Stimulated activated CD8-positive, alpha-beta memory T cell treated with anti-CD3 and anti-CD28 coated beads, Interleukin-12 subunit alpha, Interleukin-12 subunit beta, amount 100 ng/mL, for 4 hours (primary cell): ENCODE data around the gene IQGAP1.

Source experiments
- DNase-seq: peaks from one replicate; pipeline ENCODE4 v3.0.0-alpha.2; 2020; ENCODE audit warnings: low read depth

IQGAP1 gene

DNA sequence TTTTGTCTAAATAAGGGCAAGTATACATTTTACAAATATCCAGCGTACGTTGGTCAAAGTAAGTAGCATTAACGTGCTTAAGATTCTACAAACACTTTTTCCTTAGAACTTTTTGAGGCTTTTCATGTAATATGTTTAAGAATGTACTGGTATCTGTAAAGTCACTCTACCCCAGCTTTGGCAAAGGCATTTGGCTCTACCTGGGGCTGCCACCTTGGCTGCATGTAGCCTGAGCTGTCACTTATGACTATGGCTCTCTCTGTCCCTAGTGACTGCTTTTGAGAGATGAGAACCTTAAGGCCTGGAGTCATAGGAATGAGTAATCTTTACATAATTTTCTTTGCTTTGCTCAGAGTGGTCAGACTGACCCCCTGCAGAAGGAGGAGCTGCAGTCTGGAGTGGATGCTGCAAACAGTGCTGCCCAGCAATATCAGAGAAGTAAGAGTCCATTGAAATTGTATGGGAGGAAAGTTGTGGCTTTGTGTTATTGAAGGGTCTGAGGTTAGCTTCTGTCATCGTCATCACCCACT, 61.2 kb downstream of the IQGAP1 start:
- no peak for DNase-seq

DNA sequence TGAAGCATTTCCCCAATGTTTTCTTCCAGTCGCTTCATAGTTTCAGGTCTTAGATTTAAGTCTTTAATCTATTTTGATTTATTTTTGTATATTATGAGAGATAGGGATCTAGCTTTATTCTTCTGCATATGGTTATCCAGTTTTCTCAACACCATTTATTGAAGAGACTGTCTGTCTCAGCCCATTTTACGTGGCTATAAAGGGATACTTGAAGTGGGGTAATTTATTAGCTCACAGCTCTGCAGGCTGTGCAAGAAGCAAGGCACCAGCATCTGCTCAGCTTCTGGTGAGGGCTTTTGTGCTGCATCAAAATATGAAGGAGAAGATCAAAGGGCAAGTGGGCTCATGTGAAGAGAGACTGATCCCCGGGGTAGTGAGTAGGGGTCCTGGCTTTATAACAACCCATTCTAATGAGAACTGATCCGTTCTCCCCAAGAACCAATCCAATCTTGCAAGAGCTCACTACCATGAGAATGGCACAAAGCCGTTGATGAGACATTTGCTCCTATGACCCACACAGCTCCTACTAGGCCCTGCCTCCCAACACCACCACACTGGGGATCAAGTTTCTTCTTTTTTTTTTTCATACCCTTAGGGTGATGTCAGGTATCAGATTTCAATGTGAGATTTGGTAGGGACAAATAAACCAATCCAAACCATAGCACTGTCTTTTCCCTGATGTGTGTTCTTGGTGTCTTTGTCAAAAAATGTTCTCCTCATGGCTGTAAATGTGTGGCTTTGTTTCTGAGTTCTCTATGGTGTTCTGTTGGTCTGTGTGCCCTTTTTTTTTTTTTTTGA, 63.2 kb downstream of the IQGAP1 start:
- no peak for DNase-seq

DNA sequence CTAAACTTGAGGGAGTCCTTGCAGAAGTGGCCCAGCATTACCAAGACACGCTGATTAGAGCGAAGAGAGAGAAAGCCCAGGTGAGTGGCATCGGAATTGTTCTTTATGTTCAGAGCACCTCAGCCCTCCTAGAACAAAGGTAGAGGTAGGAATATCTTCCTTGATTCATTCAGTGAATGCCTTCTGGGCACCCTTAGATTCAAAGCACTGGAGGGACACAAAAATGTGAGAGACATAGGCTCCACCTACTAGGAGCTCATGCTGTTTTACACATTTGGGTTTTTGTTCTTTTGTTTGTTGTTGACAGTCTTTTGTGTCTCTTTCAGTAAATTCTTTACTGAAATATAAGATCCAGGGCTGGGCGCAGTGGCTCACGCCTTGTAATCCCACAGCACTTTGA, 68.2 kb downstream of the IQGAP1 start:
- DNase-seq = no peak

DNA sequence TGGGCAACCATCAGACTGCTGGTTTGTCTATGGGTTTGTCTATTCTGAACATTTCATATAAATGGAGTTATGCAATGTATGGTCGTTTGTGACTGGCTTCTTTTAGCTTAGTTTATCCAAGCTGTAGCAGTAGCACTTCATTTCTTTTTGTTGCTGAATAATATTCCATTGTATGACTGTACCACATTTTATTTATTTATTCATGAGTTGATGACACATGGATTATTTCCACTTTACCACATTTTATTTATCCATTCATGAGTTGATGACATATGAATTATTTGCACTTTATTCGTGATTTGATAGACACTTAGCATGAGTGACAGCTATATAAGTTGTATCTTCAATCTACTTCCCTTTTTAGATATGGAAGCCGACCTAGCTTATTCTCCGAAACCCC, 70.0 kb downstream of the IQGAP1 start:
- DNase-seq = no peak

DNA sequence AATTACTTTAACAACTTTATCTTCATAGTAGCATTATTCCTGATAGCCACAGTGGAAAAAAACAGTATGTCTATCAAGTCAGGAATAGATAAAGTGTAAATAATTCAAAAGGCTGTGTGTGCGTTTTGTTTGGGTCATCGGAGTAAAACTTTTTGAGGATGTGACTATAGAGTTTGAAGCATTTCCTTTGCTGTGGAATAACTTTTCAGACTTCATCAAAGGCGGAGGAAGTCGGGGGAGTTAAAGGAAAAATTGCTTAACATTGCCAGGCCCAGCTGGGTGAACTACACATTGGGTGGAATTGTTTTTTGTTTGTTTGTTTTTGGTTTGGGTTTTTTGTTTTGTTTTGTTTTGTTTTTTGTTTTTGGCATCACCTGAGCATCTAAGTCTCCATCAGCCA, 71.3 kb downstream of the IQGAP1 start:
- no peak for DNase-seq

DNA sequence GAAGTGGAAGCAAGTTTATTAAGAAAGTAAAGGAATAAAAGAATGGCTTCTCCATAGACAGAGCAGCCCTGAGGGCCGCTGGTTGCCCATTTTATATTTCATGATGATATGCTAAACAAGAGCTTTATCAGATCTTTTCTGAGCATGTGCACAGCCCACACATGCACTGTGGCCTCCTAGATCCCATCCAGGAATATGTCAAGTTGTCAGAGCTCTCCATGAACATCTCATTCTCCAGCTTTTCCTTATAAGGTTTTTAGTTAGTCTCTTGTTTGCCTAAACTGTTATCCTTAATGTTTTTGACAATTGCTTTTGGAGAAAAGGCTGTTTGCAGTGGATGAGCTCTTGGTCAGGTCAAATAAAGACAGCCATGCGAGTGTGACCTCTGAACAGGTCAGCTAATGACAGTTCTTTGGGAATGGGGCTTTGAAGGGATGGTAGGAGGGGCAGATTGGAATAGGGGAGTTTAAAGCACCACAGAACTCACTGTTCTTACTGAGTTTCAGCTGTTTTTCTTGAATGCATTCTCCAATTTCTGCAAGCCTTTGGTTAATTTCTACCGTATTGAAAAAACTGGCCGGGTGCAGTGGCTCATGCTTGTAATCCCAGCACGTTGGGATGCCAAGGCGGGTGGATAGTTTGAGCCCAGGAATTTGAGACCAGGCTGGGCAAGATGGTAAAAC, 72.2 kb downstream of the IQGAP1 start:
- no peak for DNase-seq

DNA sequence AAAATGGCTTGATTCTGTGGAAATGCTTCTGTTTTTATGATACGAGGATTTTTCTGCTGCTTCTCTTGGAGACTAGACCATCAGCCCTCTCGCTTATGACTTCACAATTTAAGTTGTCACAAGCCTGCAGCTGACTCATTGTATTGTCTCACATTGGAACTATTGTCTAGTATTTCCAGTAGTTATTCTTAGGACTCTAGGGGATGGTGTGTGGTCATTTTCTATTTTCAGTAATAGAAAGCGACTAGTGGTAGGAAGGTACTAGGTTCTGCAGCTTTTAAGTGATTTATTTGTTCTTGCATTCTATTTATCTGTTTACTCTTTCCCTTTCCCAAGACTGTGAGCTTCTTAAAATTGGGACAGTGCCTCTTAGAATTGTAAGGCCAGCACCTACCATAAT, 75.3 kb downstream of the IQGAP1 start:
- DNase-seq = no peak

DNA sequence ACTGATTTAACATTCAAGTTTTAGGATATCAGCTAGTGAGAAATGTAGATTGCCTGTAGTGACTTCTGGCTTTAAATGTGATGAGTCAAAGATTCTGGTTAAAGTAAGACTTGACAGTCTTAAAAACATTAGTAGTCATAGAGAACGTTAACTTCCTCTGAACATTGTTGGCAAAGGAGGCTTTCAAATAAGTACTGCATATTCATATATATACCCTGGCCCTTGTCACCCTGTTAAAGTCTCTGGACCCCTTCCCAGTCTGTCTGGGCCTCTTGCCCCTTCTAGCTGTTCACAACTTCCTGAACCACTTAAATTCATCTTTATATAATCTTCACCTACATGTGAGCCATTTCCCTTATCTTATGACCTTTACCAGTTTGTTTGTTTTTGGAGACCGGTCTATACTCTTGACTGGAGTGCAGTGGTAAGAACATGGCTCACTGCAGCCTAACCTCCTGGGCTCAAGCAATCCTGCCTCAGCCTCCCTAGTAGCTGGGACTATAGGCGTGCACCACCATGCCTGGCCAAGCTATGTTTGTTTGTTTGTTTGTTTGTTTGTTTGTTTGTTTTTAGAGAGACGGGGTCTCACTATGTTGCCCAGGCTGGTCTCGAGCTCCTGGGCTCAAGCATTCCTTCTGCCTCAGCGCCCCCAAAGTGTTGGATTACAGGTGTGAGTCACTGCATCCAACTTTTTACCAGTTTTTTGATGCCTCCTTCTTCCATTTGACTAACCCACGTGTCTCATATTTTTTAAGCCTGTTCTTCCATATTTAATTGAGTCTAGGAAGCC, 77.3 kb downstream of the IQGAP1 start:
- DNase-seq = no peak

DNA sequence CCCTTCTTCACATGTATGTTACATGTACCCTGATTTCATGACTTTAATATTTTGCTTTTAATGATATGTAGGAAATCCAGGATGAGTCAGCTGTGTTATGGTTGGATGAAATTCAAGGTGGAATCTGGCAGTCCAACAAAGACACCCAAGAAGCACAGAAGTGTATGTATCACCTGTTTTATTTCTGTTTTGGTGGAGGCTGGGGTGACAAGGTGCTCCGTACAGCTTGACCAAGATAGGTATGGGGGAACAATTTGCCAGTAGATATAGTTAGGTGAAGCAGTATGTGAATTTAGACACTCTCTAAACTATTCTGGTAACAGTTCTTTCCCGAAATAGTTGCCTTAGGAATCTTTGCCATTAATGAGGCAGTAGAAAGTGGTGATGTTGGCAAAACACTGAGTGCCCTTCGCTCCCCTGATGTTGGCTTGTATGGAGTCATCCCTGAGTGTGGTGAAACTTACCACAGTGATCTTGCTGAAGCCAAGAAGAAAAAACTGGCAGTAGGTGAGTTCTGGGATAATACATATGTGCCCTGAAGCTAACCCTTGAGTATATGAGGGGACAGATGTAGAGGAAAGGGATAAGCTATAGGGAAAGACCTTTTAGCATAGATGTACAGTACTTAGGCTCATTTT, 78.0 kb downstream of the IQGAP1 start:
- DNase-seq = no peak

DNA sequence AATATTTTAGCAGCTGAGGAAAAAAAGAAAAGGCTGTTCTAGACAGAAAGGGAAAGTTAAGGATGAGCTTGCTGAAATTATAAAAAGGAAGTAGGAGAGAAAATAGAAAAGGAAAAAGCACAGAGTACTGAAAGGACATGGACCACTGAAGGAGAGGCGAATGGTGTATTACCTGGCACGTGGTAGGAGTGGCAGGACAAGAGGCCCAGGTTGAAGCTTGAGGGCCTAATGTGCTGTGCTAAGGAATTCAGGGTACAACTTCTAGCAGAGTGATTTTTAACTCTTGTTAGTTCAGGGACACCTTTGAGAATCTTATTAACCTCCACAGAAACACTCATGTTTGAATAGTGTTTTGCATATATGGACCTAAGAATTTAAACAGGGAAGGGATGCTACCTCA, 81.7 kb downstream of the IQGAP1 start:
- no peak for DNase-seq

DNA sequence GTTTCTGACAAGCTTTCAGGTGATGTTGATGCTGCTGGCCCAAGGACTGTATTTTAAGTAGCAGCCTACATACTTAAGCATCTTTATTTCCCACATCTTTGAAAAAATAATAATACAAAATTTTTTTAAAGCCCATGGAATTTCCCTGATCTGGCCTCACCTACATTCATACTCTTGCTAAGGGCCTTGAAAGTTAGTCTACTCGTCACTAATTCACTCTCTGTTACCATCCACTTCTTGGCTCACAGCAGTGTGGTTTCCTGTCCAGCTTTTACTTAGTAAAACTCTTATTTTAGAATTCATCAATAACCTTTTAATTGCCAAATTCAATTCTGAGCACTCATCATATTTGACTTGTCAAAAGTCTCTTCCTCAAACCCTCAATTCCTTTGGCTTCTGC, 82.4 kb downstream of the IQGAP1 start:
- no peak for DNase-seq

DNA sequence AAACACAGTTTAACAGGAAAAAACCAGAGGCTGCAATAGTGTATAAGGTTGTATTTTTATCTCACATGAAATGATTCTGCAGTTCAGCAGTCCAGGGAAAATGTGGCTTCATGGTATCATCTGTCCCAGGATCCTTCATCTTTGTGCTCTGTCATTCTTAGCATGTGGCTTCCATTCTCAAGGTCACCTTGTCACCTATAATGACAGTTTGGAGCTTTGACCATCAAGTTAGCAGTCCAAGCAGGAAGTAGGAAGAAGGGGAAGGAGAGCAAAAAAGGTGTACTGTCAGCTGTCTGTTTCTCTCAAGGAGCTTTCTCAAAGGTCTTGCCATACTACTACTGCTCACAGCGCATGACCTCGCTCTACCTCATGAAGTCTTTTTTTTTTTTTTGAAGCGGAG, 83.1 kb downstream of the IQGAP1 start:
- no peak for DNase-seq

DNA sequence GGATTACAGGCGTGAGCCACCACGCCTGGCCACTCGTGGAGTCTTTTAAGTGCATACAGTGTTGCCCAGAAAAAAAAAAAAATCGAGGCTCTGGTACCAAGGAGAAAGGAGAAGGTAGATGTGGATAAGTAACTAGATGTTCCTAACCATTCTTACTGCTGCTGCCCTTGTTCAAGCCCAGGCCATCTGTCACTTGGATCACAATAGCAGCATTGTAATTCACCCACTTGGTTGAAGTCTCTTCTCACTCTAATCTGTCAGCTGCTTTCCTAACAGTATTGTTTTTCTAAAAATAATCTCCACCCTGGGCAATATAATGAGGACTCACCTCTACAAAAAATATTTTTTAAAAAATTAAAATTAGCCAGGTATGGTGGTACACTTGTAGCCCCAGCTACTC, 83.7 kb downstream of the IQGAP1 start:
- DNase-seq = no peak

DNA sequence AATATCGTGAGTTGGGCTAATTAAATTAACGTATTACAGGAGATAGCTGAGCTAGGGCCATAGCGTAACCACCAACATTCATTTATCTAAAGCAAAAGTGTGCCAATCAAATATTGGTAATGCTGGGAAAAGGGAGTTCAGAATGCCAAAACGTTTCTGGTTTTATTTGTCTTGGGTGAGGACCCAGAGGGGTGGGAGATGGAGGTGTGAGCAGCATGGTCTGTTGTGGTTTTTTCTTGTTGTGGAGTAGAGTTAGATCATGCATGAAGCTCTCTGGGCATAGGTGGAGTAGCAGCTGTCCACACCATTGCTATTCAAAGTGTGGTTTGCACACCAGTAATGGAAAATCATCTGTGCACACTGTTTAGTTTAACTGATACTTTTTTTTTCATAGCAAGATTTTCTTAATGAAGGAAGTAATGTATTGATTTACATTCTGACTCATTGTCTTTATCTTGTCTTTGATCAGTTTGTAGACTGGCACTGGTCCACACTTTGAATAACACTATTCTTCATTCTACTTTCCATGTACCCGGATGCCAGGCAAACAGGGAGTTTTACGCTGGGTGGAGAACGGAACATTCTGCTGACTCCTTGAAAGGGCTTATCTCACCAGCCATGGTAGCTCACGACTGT, 90.9 kb downstream of the IQGAP1 start:
- DNase-seq = no peak

DNA sequence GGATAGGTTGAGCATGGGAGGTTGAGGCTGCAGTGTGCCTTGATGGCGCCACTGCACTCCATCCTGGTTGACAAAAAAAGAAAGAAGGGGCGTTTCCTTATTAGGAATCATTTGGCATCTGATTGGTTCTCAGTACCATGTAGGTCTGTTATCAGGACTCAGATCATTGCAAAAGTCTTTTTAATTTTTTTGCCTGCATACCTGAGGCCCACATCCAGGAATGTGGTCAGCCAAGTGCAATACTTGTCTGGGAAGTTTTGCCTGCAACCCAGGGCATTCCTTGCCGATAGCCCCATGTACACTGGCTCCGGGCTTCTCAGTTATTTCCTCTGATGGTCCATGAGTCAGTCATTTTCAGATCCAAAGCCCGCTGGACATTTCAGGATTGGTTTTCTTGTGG, 91.6 kb downstream of the IQGAP1 start:
- no peak for DNase-seq

DNA sequence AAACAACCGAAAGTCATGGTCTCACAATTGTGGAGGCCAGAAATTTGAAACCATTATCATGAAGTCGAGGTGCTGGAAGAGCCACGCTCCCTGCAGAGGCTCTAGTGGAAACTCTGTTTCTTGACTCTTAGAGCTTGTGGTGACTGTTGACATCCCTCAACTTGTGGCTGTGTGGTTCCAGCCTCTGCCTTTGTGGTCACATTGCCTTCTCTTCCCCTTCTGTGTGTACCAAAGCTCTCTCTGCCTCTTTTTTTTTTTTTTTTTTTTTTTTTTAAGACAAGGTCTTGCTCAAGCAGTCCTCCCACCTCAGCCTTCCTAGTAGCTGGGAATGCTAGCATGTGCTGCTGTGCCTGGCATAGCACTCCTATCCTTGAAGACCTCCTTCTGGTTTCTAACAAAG, 93.0 kb downstream of the IQGAP1 start:
- DNase-seq = no peak

DNA sequence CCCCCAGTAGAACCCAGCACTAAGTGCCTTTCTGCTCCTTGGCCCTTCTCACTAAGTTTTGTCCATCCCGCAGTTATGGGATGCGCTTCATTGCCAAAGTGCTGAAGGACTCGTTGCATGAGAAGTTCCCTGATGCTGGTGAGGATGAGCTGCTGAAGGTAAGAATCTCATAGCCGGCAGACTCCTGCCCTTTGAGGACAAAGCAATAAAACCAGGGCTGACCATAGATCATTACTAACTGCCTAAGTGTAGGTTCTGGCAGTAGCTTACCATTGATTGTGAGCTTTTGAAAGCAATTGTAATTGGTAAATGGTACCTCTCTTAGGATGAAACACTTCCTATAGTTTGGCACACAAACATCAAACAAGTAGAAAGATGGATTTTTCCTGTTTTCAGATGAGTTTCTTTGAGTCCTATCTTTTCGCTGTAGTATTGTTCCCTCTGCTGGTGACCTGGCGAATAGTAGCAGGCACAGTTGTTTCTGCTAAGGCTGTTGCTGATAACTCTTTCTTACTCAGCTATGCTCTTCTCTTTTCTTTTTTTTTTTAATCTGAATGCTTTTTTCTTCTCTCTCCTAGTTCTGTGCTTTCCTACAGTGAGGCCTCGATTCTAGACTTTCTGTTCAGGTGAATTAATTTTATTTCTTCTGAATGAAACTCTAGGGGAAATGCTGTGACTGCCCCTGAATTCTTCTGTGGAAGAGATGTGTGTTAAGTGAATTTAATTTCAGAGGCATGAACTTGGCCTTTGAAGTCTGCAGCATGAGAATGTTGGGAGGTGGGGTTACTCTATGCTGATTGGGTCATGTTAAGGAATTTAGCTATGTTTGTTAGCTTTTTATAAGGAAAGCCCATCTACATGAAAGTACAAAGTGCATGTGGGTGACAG, 94.3 kb downstream of the IQGAP1 start:
- no peak for DNase-seq

DNA sequence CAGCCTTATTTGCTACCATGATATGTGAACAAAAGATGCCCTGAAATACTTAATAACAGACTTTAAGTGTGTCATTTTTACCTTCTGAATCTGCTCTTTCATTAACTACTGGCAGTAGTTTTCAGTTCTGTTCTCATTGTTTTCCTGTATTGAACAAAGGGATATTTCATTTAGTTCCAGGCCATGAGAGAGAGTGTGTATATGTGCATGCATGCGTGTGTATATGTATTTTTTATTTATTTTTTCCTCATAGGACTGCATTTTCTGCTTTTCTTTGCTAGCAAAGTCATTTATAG, 94.9 kb downstream of the IQGAP1 start:
- no peak for DNase-seq

DNA sequence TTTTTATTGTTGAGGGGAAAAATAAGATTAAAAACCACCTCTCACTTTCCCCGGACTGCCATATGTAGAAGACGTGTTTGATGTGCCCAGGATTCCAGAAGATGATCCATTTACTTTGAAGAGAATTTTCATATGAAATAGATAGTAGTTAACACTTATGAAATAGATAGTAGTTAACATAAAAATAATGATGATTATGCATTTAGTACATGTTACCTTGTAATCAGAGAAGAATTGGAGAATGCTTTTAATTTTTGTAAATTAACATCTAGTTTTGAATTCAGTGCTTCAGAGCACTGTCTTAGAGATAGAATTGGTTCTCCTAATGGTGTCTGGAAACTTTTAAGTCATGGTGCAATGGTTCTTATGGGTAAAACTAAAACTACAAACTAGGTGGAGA, 95.6 kb downstream of the IQGAP1 start:
- no peak for DNase-seq

DNA sequence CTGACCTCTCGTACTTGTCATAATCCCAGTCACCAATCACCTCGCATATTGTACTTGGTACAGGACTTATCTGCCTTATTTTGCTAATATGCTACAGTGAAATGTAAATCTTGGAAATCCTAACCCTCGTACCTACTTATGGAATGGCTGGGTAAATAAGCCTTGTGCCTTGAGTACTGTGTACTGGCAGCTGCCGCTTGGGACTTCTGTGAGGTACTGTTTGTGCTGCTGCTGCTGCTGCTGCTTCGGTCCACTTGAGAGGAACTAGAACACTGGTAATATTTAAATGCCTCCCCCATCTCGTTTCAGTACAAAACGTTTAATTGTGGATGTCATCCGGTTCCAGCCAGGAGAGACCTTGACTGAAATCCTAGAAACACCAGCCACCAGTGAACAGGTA, 99.1 kb downstream of the IQGAP1 start:
- DNase-seq = no peak

DNA sequence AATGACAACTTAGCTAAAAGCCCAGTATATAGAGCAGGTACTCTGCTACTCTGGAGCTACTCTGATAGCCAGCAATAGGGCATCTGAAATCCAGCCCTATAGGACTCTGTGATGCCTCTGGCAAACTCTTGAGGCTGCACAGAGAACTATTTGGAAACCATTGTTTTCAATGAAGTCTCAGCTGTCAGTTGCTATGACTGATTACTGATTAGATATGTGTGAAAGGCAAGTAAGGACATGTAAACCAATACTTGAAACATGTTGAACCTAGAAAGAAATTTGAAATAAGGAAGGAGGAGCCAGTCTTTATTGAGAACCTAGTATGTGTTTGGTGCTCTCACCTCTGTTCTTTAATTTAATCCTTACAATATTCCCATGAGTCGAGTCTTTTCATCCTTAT, 101.5 kb downstream of the IQGAP1 start:
- DNase-seq = no peak
